Left lung (tissue), 10 donors: Measurements from ENCODE around the gene SYP. TPM values are rescaled to one million over a fixed set of nuclear protein-coding genes. Genes with fewer than 3 reads are reported as not detected.

Source experiments
- ATAC-seq: fragments of 200-7000 bp; cut with Tn5 transposase; one replicate; pipeline ENCODE4 v1.9.1; 2020; ENCODE audit warnings: moderate library complexity
- DNase-seq, 4 donors: peaks; one replicate each; pipeline ENCODE4 v3.0.0-alpha.2; 2013 to 2020
- H3K27ac ChIP-seq, 2 donors: fragments of 200-600 bp; sonication (generic) in 1 of 2; one replicate each; pipeline versions ENCODE4 v1.5.0 to v1.8.0; 2020 to 2021
- H3K27me3 ChIP-seq, 2 donors: fragments of 200-600 bp; sonication (generic) in 1 of 2; one replicate each; pipeline versions ENCODE4 v1.5.0 to v1.8.0; 2020 to 2021
- H3K36me3 ChIP-seq, 2 donors: fragments of 200-600 bp; sonication (generic) in 1 of 2; one replicate each; pipeline versions ENCODE4 v1.5.0 to v1.8.0; 2020 to 2021
- H3K4me1 ChIP-seq, 2 donors: fragments of 200-600 bp; one replicate each; pipeline ENCODE4 v1.8.0; 2021
- H3K4me3 ChIP-seq, 2 donors: fragments of 200-600 bp; sonication (generic) in 1 of 2; one replicate each; pipeline versions ENCODE4 v1.5.0 to v1.8.0; 2020 to 2021; ENCODE audit warnings: mild to moderate bottlenecking in 1 of 2
- H3K9me3 ChIP-seq, 2 donors: fragments of 200-600 bp; sonication (generic) in 1 of 2; one replicate each; pipeline versions ENCODE4 v1.5.0 to v1.8.0; 2020 to 2021
- CTCF ChIP-seq, 2 donors: fragments of 200-600 bp; sonication (generic) in 1 of 2; IDR thresholded peaks; one replicate each; pipeline versions ENCODE4 v1.5.0 to v1.8.0; 2021; ENCODE audit warnings: antibody characterized with exemption in 2 of 2
- intact Hi-C, 2 donors: fragments of 100-400 bp; cut with DNase I; formaldehyde crosslinking; loops; one replicate each; pipeline versions ENCODE4 v1.11.2 to v1.14.2; 2022
- polyA plus RNA-seq, 6 donors: library from polyadenylated mRNA; unstranded; fragments of 120-200 nt; gene quantifications; one replicate each; pipeline ENCODE4 v1.2.1, GENCODE V29; 2013; ENCODE audit not compliant: insufficient read length in 6 of 6
- total RNA-seq, 2 donors: library from RNA; stranded (reverse); fragmentation: NEBNext Ultra II Directional; extraction: Animal tissue kit (Norgen Biotek cat#: 25700); gene quantifications; one replicate each; pipeline ENCODE4 v1.2.1, GENCODE V29; 2021
- donor health status: DM: no; HTN: yes; CAD: no.
- donor health status: DM: no; HTN: no; CAD: no.

The SYP gene
- total and polyA plus RNA-seq, 8 donors: 2.1 to 4.2 (median 3.0) TPM

- Histone ChIP-seq H3K36me3 (no peaks in the 10 kb centered on the region), H3K4me3 (peak overlapping the region; percentile 7 to 39), H3K4me1 (peaks cover 5 to 18% of the 10 kb centered on the region in 2 donors), H3K27me3 (no peaks in the 10 kb centered on the region), H3K27ac (peak overlapping the region; percentile 89 to 92), H3K9me3 (no peaks in the 10 kb centered on the region)
- intact Hi-C loops: no loop called here
- ATAC-seq (peak; percentile 74), DNase-seq (peak; percentile 74 to 94 (median 91))
- peak; percentile 65 to 93 for TF ChIP-seq CTCF (IDR thresholded peaks at IDR 0.05)
Observed at GRCh38 chrX:49163555-49164419, 36.2 kb downstream of the SYP start.

- ATAC-seq: peak; percentile 5
- no peak for TF ChIP-seq CTCF (IDR thresholded peaks at IDR 0.05)
- peaks cover 5 to 7% of the 10 kb centered on the region in 2 donors for H3K4me1 ChIP-seq
- intact Hi-C loops: no loop called here
- H3K27me3 ChIP-seq: no peaks in the 10 kb centered on the region
- peak within 1 kb of the TSS; percentile 89 to 92 for H3K27ac ChIP-seq
- no peak for DNase-seq
- H3K36me3 ChIP-seq: no peaks in the 10 kb centered on the region
- H3K9me3 ChIP-seq: no peaks in the 10 kb centered on the region
- H3K4me3 ChIP-seq: peak within 1 kb of the TSS; percentile 7 to 39
Observed at GRCh38 chrX:49162620-49163019, 37.4 kb downstream of the SYP start, which contains the start of gene MAGIX. Gene MAGIX, plus strand, starts transcription at chrX:49162758. Its CDS starts 132 bp downstream, at chrX:49162890.

- intact Hi-C loops: no loop called here
- ATAC-seq (no peak), DNase-seq (no peak)
- H3K9me3 ChIP-seq: no peaks in the 10 kb centered on the region
- no peak overlapping the region for H3K27ac ChIP-seq
- no peak overlapping the region for H3K4me3 ChIP-seq
- TF ChIP-seq CTCF (IDR thresholded peaks at IDR 0.05): no peak
- no peaks in the 10 kb centered on the region for H3K27me3 ChIP-seq
- H3K36me3 ChIP-seq: no peaks in the 10 kb centered on the region
- peaks cover under 1 to 5% of the 10 kb centered on the region in 2 donors for H3K4me1 ChIP-seq
Observed at GRCh38 chrX:49161632-49162031, 38.4 kb downstream of the SYP start.

GRCh38 chrX:49160908-49161307 lies 39.1 kb downstream of the SYP start:
- H3K4me1 ChIP-seq: peaks cover 0 to 5% of the 10 kb centered on the region in 2 donors
- H3K4me3 ChIP-seq: no peak overlapping the region
- no peak for ATAC-seq
- H3K27ac ChIP-seq: no peak overlapping the region
- intact Hi-C loops: no loop called here
- no peaks in the 10 kb centered on the region for H3K27me3 ChIP-seq
- DNase-seq: no peak
- TF ChIP-seq CTCF (IDR thresholded peaks at IDR 0.05): no peak
- H3K9me3 ChIP-seq: no peaks in the 10 kb centered on the region
- H3K36me3 ChIP-seq: no peaks in the 10 kb centered on the region

- no peak overlapping the region for H3K27ac ChIP-seq
- no peak for TF ChIP-seq CTCF (IDR thresholded peaks at IDR 0.05)
- ATAC-seq (no peak), DNase-seq (no peak)
- intact Hi-C loops: no loop called here
- H3K4me3 ChIP-seq: no peak overlapping the region
- peaks cover 0 to 6% of the 10 kb centered on the region in 2 donors for H3K4me1 ChIP-seq
- H3K36me3 ChIP-seq: no peaks in the 10 kb centered on the region
- no peaks in the 10 kb centered on the region for H3K9me3 ChIP-seq
- H3K27me3 ChIP-seq: no peaks in the 10 kb centered on the region
Observed at GRCh38 chrX:49157194-49157593, 42.8 kb downstream of the SYP start.
